ENCODE data around the gene RCAN2. TPM values are rescaled to one million over a fixed set of nuclear protein-coding genes. Genes with fewer than 3 reads are reported as not detected.

Gene RCAN2
- total RNA-seq, 1 donor from 2014 or later, result 5.8 TPM

DNA sequence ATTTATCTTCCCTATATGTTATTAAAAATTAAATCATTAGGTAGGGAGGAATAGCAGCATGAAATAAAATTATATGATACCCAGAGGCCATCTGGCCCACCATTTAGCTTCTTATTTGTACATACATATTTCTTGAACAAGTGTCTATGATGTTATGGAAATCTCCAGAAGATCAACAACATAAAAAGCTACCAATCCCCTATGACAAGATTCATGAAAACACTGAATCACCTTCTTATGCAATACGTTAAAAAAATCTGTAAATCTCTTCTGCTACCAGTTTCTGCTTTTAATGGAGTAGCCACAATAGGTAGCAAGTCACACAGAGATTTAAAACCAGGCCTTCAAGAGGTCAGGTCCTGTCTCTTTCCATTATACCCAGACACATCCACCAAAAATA is 194.7 kb downstream of the RCAN2 start:
- Histone ChIP-seq H3K4me1 (peaks cover 11% of the 10 kb centered on the region), H3K79me2 (ENCODE audit: low read depth) (no peaks in the 10 kb centered on the region), H3K36me3 (no peaks in the 10 kb centered on the region), H3K27ac (no peak overlapping the region), H3K4me3 (no peak overlapping the region), H3K9me3 (ENCODE audit: low read depth) (no peaks in the 10 kb centered on the region), H3K27me3 (no peaks in the 10 kb centered on the region), H3K4me2 (no peak overlapping the region), H4K20me1 (ENCODE audit: low read depth) (no peaks in the 10 kb centered on the region), H3F3A (ENCODE audit: low read depth) (no peaks in the 10 kb centered on the region), H2AFZ (replicated peaks) (no peak overlapping the region), H3K9ac (no peak overlapping the region)
- TF ChIP-seq EZH2 (IDR thresholded peaks at IDR 0.05) (no peak), EZH2phosphoT487 (IDR thresholded peaks at IDR 0.05) (no peak)
- TF ChIP-seq, protein P1, sequence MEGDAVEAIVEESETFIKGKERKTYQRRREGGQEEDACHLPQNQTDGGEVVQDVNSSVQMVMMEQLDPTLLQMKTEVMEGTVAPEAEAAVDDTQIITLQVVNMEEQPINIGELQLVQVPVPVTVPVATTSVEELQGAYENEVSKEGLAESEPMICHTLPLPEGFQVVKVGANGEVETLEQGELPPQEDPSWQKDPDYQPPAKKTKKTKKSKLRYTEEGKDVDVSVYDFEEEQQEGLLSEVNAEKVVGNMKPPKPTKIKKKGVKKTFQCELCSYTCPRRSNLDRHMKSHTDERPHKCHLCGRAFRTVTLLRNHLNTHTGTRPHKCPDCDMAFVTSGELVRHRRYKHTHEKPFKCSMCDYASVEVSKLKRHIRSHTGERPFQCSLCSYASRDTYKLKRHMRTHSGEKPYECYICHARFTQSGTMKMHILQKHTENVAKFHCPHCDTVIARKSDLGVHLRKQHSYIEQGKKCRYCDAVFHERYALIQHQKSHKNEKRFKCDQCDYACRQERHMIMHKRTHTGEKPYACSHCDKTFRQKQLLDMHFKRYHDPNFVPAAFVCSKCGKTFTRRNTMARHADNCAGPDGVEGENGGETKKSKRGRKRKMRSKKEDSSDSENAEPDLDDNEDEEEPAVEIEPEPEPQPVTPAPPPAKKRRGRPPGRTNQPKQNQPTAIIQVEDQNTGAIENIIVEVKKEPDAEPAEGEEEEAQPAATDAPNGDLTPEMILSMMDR (IDR thresholded peaks at IDR 0.05), result no peak
- Mint-ChIP-seq H3K36me3 (no peaks in the 10 kb centered on the region), H3K9me3 (no peaks in the 10 kb centered on the region), H3K27me3 (ENCODE audit: insufficient read depth, low read depth) (no peaks in the 10 kb centered on the region), H3K27ac (no peak overlapping the region), H3K4me1 (peaks cover 5% of the 10 kb centered on the region), H3K4me3 (no peak overlapping the region)
- no peak for DNase-seq (ENCODE audit: low spot score)

- Histone ChIP-seq H3K27ac (no peak overlapping the region), H3K4me3 (no peak overlapping the region), H3K36me3 (no peaks in the 10 kb centered on the region), H3K79me2 (ENCODE audit: low read depth) (no peaks in the 10 kb centered on the region), H3K4me2 (no peak overlapping the region), H4K20me1 (ENCODE audit: low read depth) (no peaks in the 10 kb centered on the region), H3K27me3 (no peaks in the 10 kb centered on the region), H3F3A (ENCODE audit: low read depth) (no peaks in the 10 kb centered on the region), H3K9ac (no peak overlapping the region), H3K4me1 (peaks cover 16% of the 10 kb centered on the region), H2AFZ (replicated peaks) (no peak overlapping the region), H3K9me3 (ENCODE audit: low read depth) (no peaks in the 10 kb centered on the region)
- H3K27ac Mint-ChIP-seq, result no peak overlapping the region
- H3K4me1 Mint-ChIP-seq, result peaks cover 5% of the 10 kb centered on the region
- TF ChIP-seq, protein P1 (IDR thresholded peaks at IDR 0.05), result no peak
- TF ChIP-seq EZH2 (IDR thresholded peaks at IDR 0.05), result no peak
- no peak for TF ChIP-seq EZH2phosphoT487 (IDR thresholded peaks at IDR 0.05)
- H3K36me3 Mint-ChIP-seq, result no peaks in the 10 kb centered on the region
- H3K27me3 Mint-ChIP-seq (ENCODE audit: insufficient read depth, low read depth), result no peaks in the 10 kb centered on the region
- no peak overlapping the region for H3K4me3 Mint-ChIP-seq
- no peaks in the 10 kb centered on the region for H3K9me3 Mint-ChIP-seq
- no peak for DNase-seq (ENCODE audit: low spot score)
Observed at GRCh38 chr6:46293641-46294316, 197.5 kb downstream of the RCAN2 start.

GRCh38 chr6:46291880-46292279 is 199.4 kb downstream of the RCAN2 start:
- Histone ChIP-seq H3K79me2 (ENCODE audit: low read depth) (no peaks in the 10 kb centered on the region), H3K27ac (no peak overlapping the region), H3K9ac (no peak overlapping the region), H3K4me3 (no peak overlapping the region), H3K9me3 (ENCODE audit: low read depth) (no peaks in the 10 kb centered on the region), H2AFZ (replicated peaks) (no peak overlapping the region), H3K4me1 (peaks cover 9% of the 10 kb centered on the region), H3K4me2 (no peak overlapping the region), H4K20me1 (ENCODE audit: low read depth) (no peaks in the 10 kb centered on the region), H3K36me3 (no peaks in the 10 kb centered on the region), H3F3A (ENCODE audit: low read depth) (no peaks in the 10 kb centered on the region), H3K27me3 (no peaks in the 10 kb centered on the region)
- TF ChIP-seq EZH2phosphoT487 (IDR thresholded peaks at IDR 0.05) (no peak), EZH2 (IDR thresholded peaks at IDR 0.05) (no peak)
- TF ChIP-seq, protein P1 (IDR thresholded peaks at IDR 0.05), result no peak
- no peaks in the 10 kb centered on the region for H3K4me1 Mint-ChIP-seq
- no peak overlapping the region for H3K27ac Mint-ChIP-seq
- H3K4me3 Mint-ChIP-seq, result no peak overlapping the region
- no peaks in the 10 kb centered on the region for H3K27me3 Mint-ChIP-seq (ENCODE audit: insufficient read depth, low read depth)
- no peaks in the 10 kb centered on the region for H3K9me3 Mint-ChIP-seq
- H3K36me3 Mint-ChIP-seq, result no peaks in the 10 kb centered on the region
- no peak for DNase-seq (ENCODE audit: low spot score)
